ENCODE data around the gene SLC17A7.

DNA sequence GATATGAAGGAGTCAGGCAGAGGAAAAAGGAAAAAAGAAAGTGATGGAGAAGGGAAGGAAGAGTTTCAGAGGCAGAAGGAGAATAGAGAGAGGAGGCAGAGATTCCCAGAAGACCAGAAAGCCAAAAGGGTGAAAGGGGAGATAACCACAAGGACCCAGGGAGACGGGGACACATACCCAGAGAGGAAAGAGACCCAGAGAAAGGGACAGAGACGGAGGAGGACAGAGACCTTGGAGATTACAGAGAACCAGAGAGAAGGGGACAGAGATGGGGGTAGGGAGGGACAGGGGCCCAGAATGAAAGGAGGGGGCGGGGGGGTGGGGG lies 19.5 kb downstream of the SLC17A7 start:
- TF ChIP-seq, protein P1, sequence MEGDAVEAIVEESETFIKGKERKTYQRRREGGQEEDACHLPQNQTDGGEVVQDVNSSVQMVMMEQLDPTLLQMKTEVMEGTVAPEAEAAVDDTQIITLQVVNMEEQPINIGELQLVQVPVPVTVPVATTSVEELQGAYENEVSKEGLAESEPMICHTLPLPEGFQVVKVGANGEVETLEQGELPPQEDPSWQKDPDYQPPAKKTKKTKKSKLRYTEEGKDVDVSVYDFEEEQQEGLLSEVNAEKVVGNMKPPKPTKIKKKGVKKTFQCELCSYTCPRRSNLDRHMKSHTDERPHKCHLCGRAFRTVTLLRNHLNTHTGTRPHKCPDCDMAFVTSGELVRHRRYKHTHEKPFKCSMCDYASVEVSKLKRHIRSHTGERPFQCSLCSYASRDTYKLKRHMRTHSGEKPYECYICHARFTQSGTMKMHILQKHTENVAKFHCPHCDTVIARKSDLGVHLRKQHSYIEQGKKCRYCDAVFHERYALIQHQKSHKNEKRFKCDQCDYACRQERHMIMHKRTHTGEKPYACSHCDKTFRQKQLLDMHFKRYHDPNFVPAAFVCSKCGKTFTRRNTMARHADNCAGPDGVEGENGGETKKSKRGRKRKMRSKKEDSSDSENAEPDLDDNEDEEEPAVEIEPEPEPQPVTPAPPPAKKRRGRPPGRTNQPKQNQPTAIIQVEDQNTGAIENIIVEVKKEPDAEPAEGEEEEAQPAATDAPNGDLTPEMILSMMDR (conservative IDR thresholded peaks at IDR 0.05), result no peak
- no peak for TF ChIP-seq ZFX (IDR thresholded peaks at IDR 0.05)

Data from C4-2B (cell line).